NCI-H2081 treated with DMSO at 0.1 percent for 48 hours (cell line): ENCODE data around the gene LRRC45.

Experiments used
- DNase-seq: peaks from one replicate; lab custom pipeline; 2025; lab: John Stamatoyannopoulos, UW

The LRRC45 gene

GRCh38 chr17:82065193-82065637 is 42.1 kb downstream of the LRRC45 start:
- no peak for DNase-seq

- no peak for DNase-seq
These were observed 42.7 kb downstream of the LRRC45 start, which contains the start of gene DUS1L for GRCh38 chr17:82065638-82066303. Gene DUS1L (minus strand): TSS chr17:82065804. CDS start chr17:82065059, 745 bp downstream.

GRCh38 chr17:82070611-82071010 is 47.5 kb downstream of the LRRC45 start:
- DNase-seq, result no peak

- no peak for DNase-seq
These were observed 49.7 kb downstream of the LRRC45 start for GRCh38 chr17:82072827-82073226.

GRCh38 chr17:82073446-82073845 is 50.3 kb downstream of the LRRC45 start:
- no peak for DNase-seq

- DNase-seq, result no peak
These were observed 53.1 kb downstream of the LRRC45 start for GRCh38 chr17:82076018-82076784.

GRCh38 chr17:82076785-82077591 is 53.9 kb downstream of the LRRC45 start:
- DNase-seq, result no peak

- DNase-seq, result no peak
These were observed 54.7 kb downstream of the LRRC45 start for GRCh38 chr17:82077617-82078358.

- no peak for DNase-seq
These were observed 55.3 kb downstream of the LRRC45 start for GRCh38 chr17:82078433-82078832.

- DNase-seq, result no peak
These were observed 56.0 kb downstream of the LRRC45 start for GRCh38 chr17:82079001-82079677.

- DNase-seq, result no peak
These were observed 57.1 kb downstream of the LRRC45 start for GRCh38 chr17:82080048-82080788.
